Osteocyte (in vitro differentiated cells): ENCODE data around the gene CLK2. TPM values are rescaled to one million over a fixed set of nuclear protein-coding genes. Genes with fewer than 3 reads are reported as not detected.
A peak's percentile ranks its signal among the peaks of the same experiment; 100 is the strongest.

Experiments
- DNase-seq: peaks from one replicate; pipeline ENCODE4 v3.0.0; 2021; ENCODE audit warnings: mixed read lengths; ENCODE audit not compliant: unreplicated experiment; ENCODE audit errors: extremely low spot score
- H3K27ac Mint-ChIP-seq: one replicate; pipeline ENCODE4 v1.8.0; 2021; ENCODE audit warnings: mild to moderate bottlenecking, mixed read lengths; ENCODE audit not compliant: unreplicated experiment
- H3K27me3 Mint-ChIP-seq: one replicate; pipeline ENCODE4 v1.8.0; 2021; ENCODE audit warnings: mixed read lengths; ENCODE audit not compliant: unreplicated experiment
- H3K36me3 Mint-ChIP-seq: one replicate; pipeline ENCODE4 v1.8.0; 2021; ENCODE audit warnings: mixed read lengths; ENCODE audit not compliant: unreplicated experiment
- H3K4me1 Mint-ChIP-seq: one replicate; pipeline ENCODE4 v1.8.0; 2021; ENCODE audit warnings: mixed read lengths; ENCODE audit not compliant: unreplicated experiment
- H3K4me3 Mint-ChIP-seq: one replicate; pipeline ENCODE4 v1.8.0; 2021; ENCODE audit warnings: mild to moderate bottlenecking, moderate library complexity, mixed read lengths; ENCODE audit not compliant: unreplicated experiment
- H3K9me3 Mint-ChIP-seq: one replicate; pipeline ENCODE4 v1.8.0; 2021; ENCODE audit warnings: mixed read lengths; ENCODE audit not compliant: unreplicated experiment
- total RNA-seq: library from RNA; stranded (reverse); gene quantifications from 2 replicates; pipeline ENCODE4 v1.2.1, GENCODE V29; 2021
- TF ChIP-seq, protein P1 (sequence below): fragments of 200-600 bp; sonication (generic); IDR thresholded peaks from 2 replicates; pipeline ENCODE4 v1.5.0; 2021; ENCODE audit warnings: antibody characterized with exemption, mild to moderate bottlenecking, moderate library complexity

The CLK2 gene
- total RNA-seq, 1 donor from 2014 or later = 63.5 TPM

GRCh38 chr1:155282488-155283091 lies 9.3 kb upstream of the CLK2 start:
- no peak for DNase-seq
- peaks cover 5% of the 10 kb centered on the region for H3K4me1 Mint-ChIP-seq
- no peaks in the 10 kb centered on the region for H3K9me3 Mint-ChIP-seq
- H3K27me3 Mint-ChIP-seq = no peaks in the 10 kb centered on the region
- no peaks in the 10 kb centered on the region for H3K36me3 Mint-ChIP-seq
- TF ChIP-seq, protein P1, sequence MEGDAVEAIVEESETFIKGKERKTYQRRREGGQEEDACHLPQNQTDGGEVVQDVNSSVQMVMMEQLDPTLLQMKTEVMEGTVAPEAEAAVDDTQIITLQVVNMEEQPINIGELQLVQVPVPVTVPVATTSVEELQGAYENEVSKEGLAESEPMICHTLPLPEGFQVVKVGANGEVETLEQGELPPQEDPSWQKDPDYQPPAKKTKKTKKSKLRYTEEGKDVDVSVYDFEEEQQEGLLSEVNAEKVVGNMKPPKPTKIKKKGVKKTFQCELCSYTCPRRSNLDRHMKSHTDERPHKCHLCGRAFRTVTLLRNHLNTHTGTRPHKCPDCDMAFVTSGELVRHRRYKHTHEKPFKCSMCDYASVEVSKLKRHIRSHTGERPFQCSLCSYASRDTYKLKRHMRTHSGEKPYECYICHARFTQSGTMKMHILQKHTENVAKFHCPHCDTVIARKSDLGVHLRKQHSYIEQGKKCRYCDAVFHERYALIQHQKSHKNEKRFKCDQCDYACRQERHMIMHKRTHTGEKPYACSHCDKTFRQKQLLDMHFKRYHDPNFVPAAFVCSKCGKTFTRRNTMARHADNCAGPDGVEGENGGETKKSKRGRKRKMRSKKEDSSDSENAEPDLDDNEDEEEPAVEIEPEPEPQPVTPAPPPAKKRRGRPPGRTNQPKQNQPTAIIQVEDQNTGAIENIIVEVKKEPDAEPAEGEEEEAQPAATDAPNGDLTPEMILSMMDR = no peak
- no peak overlapping the region for H3K27ac Mint-ChIP-seq
- H3K4me3 Mint-ChIP-seq = no peak overlapping the region

GRCh38 chr1:155279268-155279667 lies 6.0 kb upstream of the CLK2 start:
- Mint-ChIP-seq H3K36me3 (no peaks in the 10 kb centered on the region), H3K4me1 (peaks cover 7% of the 10 kb centered on the region), H3K4me3 (no peak overlapping the region), H3K27ac (no peak overlapping the region), H3K27me3 (no peaks in the 10 kb centered on the region), H3K9me3 (no peaks in the 10 kb centered on the region)
- DNase-seq = no peak
- TF ChIP-seq, protein P1 = no peak

DNA sequence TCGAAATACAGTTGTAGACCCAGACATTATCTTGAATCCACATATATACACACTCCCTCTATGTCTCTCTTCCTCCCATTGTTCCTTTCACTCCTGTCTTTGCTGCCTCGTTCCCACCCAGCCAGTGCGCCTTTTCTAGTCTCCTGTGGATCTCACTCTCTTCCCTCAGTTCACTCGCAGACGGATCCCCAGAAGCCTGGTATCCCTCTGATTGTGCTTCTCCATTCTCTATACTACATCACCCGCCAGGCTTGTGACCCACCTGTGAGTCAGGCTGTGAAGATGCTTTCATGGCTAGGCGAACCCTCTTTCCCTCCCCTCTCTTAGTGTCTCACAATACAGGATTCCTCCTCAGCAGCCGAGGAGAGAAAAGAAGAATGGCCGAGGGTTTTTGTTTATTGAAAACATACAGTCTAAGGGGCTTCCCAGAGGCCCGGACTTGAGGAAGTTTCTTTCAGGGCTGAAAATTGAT lies 5.4 kb upstream of the CLK2 start:
- no peak for DNase-seq
- TF ChIP-seq, protein P1 = no peak
- Mint-ChIP-seq H3K4me3 (peak overlapping the region; percentile 76), H3K27me3 (no peaks in the 10 kb centered on the region), H3K9me3 (no peaks in the 10 kb centered on the region), H3K4me1 (peaks cover 10% of the 10 kb centered on the region), H3K27ac (no peak overlapping the region), H3K36me3 (no peaks in the 10 kb centered on the region)

DNA sequence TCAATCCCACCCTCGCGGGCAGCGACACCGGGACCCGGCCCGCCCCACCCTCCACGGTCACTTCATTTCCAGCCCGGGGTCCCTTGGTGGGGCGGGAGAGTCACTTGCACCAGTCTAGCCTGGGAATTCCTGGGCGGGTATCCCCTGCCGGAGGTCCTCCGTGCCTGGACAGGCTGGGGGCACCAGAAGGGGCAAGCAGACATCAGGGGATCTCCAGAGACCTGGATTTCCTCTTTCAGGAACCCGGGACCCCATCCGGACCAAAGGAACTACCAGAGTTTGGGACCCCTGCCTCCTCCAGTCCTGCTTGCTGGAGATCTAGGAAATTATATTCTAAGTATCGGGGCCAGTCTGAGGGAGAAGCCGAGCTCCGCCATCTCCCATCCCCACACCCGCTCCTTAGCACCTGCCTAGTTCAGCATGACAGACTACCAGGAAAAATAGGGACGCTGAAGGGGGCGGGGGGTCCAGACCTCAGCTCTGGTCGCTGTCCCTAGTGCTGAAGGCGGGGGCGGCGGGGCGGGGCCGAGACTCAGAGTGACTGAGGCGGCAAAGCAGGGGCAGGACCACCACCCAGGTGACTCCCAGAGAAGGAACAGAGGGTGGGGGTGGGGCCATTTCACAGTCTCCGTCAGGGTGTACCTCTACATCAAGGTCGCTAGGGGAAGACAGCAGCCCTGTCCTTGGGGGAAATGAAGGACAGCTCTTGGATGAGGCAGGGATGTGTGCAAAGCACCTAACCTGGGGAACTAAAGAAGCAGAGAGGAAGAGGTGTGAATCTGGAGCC lies 4.8 kb upstream of the CLK2 start:
- no peak for DNase-seq
- Mint-ChIP-seq H3K4me3 (peak overlapping the region; percentile 76), H3K4me1 (peaks cover 14% of the 10 kb centered on the region), H3K27ac (no peak overlapping the region), H3K9me3 (no peaks in the 10 kb centered on the region), H3K36me3 (no peaks in the 10 kb centered on the region), H3K27me3 (no peaks in the 10 kb centered on the region)
- TF ChIP-seq, protein P1 = no peak
